Measurements from ENCODE around the gene EFS. TPM values are rescaled to one million over a fixed set of nuclear protein-coding genes. Genes with fewer than 3 reads are reported as not detected.
"Not testable (repeated sequence)": the region's sequence is repeated elsewhere in the genome, so short reads cannot be mapped to it uniquely, and the experiment has no call there.

The EFS gene
- total RNA-seq, 2 experiments from 2014 or later = not detected

DNA sequence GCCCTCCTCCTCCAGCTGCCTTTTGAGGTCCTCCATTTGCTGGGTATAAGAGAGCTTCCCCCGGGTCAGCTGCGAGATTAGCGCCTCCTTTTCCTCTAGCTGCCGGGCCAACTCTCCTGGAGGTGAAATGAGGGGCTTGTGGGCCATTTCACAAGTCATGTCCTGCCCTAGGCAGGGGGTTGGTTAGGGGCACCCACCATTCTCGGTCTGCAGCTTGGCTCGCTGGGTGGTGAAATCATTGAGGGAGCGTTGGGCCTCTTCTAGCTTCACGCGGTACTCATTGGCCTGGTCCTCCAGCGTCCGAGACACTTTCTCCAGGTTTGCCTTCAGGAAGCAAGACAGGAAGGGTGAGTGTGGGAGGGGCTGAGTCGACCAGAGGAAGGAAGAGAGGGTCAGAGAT is 24.4 kb upstream of the EFS start:
- H3K9me3 Mint-ChIP-seq (ENCODE audit: low read depth) = no peaks in the 10 kb centered on the region
- H3K27ac Mint-ChIP-seq = no peak overlapping the region
- DNase-seq (no peak), ATAC-seq (no peak)
- no peaks in the 10 kb centered on the region for H3K36me3 Mint-ChIP-seq
- CTCF ChIA-PET = no interaction called here
- no peaks in the 10 kb centered on the region for H3K4me1 Mint-ChIP-seq
- H3K4me3 Mint-ChIP-seq = no peak overlapping the region
- H3K27me3 Mint-ChIP-seq = peaks cover 10% of the 10 kb centered on the region

DNA sequence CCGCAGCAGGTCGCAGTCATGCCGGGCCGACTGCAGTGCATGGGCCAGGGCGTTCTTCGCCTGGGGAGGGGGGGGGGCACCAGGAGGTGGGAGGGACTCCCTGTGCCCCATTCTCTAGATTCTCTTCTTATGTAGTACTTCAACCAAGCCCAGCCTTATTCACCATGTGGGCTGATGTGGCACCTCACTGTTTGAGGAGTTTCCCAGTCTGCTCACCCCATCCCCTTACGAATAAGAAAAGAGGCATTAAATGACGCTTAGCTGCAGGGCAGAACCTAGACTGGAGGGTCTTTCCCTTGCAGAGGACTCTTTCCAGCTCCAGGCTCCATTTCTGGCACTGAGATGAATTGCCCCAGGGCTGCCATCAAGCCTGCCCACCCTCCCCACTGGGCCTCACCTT is 24.0 kb upstream of the EFS start:
- CTCF ChIA-PET = interaction anchor here (1.0 kb wide), 1 partner anchor 9 kb away, joined by 3 read pairs; no protein-coding TSS in a partner anchor
- ATAC-seq (no peak), DNase-seq (no peak)
- Mint-ChIP-seq H3K27me3 (peaks cover 10% of the 10 kb centered on the region), H3K36me3 (no peaks in the 10 kb centered on the region), H3K4me1 (no peaks in the 10 kb centered on the region), H3K9me3 (ENCODE audit: low read depth) (no peaks in the 10 kb centered on the region), H3K27ac (no peak overlapping the region), H3K4me3 (no peak overlapping the region)

- Mint-ChIP-seq H3K27me3 (peaks cover 5% of the 10 kb centered on the region), H3K4me3 (no peak overlapping the region), H3K4me1 (no peaks in the 10 kb centered on the region), H3K27ac (no peak overlapping the region), H3K36me3 (no peaks in the 10 kb centered on the region), H3K9me3 (ENCODE audit: low read depth) (no peaks in the 10 kb centered on the region)
- DNase-seq (no peak), ATAC-seq (no peak)
- CTCF ChIA-PET = interaction anchor here (1.0 kb wide), 1 partner anchor 8 kb away, joined by 3 read pairs; no protein-coding TSS in a partner anchor
These were observed 23.2 kb upstream of the EFS start for GRCh38 chr14:23387916-23388882.

- H3K36me3 Mint-ChIP-seq = no peaks in the 10 kb centered on the region
- ATAC-seq = no peak
- DNase-seq = no peak
- peaks cover 5% of the 10 kb centered on the region for H3K27me3 Mint-ChIP-seq
- H3K4me3 Mint-ChIP-seq = no peak overlapping the region
- H3K4me1 Mint-ChIP-seq = no peaks in the 10 kb centered on the region
- CTCF ChIA-PET = no interaction called here
- no peak overlapping the region for H3K27ac Mint-ChIP-seq
- H3K9me3 Mint-ChIP-seq (ENCODE audit: low read depth) = no peaks in the 10 kb centered on the region
These were observed 22.0 kb upstream of the EFS start for GRCh38 chr14:23386999-23387398.

DNA sequence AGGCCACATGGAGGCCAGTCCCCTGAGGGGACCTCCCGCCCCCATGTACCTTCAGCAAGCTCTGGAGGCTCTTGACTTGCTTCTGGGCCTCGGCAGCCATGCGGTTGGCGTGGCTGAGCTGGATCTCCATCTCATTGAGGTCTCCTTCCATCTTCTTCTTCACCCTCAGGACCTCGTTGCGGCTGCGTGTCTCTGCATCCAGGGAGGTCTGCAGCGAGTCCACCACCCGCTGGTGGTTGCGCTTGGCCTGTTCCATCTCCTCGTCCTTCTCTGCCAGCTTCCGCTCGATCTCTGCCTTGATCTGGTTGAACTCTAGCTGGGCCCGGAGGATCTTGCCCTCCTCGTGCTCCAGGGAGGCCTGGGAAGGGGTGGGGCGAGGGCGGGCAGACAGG is 21.3 kb upstream of the EFS start:
- H3K27ac Mint-ChIP-seq; DNase-seq; ATAC-seq; H3K4me1 Mint-ChIP-seq; H3K4me3 Mint-ChIP-seq; H3K9me3 Mint-ChIP-seq (ENCODE audit: low read depth); H3K36me3 Mint-ChIP-seq; H3K27me3 Mint-ChIP-seq; CTCF ChIA-PET: not testable (repeated sequence)

DNA sequence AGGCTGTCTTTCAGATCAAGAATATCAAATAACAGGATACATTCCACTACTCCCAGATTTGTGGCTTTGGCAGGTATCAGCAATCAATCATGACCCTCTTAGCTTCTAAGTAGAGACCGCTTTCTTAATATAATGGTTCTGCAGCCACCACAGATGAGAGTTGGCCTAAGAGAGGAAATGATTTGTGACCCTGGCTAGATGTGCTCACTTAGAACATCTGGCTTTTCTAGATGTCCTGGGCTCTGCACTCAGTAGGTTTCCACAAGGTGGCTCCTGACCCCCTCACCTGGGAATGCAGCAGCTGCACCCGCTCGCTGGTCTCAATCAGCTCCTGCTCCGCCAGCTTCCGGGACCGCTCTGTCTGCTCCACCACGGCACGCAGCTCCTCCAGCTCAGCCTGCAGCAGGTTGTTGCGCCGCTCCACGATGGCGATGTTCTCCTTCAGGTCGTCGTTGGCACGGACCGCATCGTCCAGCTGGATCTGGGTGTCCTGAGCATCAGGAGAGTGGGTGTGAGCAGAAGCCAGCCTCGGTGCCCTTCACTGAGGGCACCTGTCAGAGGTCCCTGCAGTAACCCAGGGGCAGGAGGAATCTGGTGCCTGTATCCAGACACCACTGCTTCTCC is 20.8 kb upstream of the EFS start:
- DNase-seq (no peak), ATAC-seq (no peak)
- Mint-ChIP-seq H3K27ac (no peak overlapping the region), H3K36me3 (no peaks in the 10 kb centered on the region), H3K4me3 (no peak overlapping the region), H3K27me3 (peaks cover 10% of the 10 kb centered on the region), H3K4me1 (no peaks in the 10 kb centered on the region), H3K9me3 (ENCODE audit: low read depth) (no peaks in the 10 kb centered on the region)
- CTCF ChIA-PET = interaction anchor here (0.6 kb wide), 1 partner anchor 59 kb away, joined by 3 read pairs; no protein-coding TSS in a partner anchor

DNA sequence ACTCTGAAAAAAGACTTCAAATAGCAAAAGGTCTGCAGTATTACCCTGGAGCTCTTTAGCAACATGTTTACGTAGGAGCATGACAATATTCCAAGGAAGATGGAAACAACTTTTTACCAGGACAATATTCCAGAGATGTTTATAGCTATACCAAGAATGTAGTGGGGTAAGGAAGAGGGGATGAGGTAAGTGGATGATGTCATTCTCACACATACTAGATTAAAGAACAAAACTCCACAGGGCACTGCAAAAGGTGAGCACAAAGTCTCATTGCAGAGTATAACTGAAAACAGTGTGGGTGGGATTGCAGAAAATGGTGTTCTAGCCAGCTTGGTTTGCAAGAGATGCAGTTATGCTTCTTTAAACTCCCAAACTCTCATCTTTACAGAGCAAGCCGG is 20.3 kb upstream of the EFS start:
- Mint-ChIP-seq H3K27me3 (peaks cover 7% of the 10 kb centered on the region), H3K4me1 (no peaks in the 10 kb centered on the region), H3K4me3 (no peak overlapping the region), H3K36me3 (no peaks in the 10 kb centered on the region), H3K27ac (no peak overlapping the region), H3K9me3 (ENCODE audit: low read depth) (no peaks in the 10 kb centered on the region)
- CTCF ChIA-PET = interaction anchor here (0.6 kb wide), 1 partner anchor 58 kb away, joined by 3 read pairs; no protein-coding TSS in a partner anchor
- ATAC-seq (no peak), DNase-seq (no peak)

DNA sequence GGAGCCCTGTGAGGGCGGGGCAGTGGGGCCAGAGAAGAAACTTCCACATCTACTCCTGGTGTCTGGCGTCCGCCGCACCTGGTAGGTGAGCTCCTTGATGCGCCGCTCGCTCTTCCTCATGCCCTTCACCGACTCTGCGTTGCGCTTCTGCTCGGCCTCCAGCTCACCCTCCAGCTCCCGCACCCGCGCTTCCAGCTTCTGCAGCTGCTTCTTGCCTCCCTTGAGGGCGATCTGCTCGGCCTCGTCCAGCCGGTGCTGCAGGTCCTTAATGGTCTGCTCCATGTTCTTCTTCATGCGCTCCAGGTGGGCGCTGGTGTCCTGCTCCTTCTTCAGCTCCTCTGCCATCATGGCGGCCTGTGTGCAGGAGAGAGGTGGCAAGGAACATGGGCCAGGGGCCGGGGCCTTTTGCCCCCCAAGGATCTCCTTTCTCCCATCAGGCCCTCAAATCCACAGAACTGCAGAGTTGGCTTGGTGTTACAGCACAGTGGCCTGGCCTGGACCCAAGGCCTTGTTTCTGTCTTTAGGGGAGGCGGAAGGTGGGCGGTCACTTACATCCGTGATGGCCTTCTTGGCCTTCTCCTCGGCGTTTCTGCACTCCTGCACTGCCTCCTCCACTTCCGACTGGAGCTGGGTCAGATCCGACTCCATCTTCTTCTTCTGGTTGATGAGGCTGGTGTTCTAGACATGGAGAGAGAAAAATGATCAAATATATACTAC is 19.6 kb upstream of the EFS start:
- CTCF ChIA-PET = interaction anchor here (0.6 kb wide), 1 partner anchor 58 kb away, joined by 3 read pairs; no protein-coding TSS in a partner anchor
- no peaks in the 10 kb centered on the region for H3K36me3 Mint-ChIP-seq
- DNase-seq (no peak), ATAC-seq (no peak)
- peaks cover 2% of the 10 kb centered on the region for H3K4me1 Mint-ChIP-seq
- H3K27me3 Mint-ChIP-seq = peaks cover 7% of the 10 kb centered on the region
- H3K27ac Mint-ChIP-seq = no peak overlapping the region
- H3K9me3 Mint-ChIP-seq (ENCODE audit: low read depth) = no peaks in the 10 kb centered on the region
- H3K4me3 Mint-ChIP-seq = no peak overlapping the region

DNA sequence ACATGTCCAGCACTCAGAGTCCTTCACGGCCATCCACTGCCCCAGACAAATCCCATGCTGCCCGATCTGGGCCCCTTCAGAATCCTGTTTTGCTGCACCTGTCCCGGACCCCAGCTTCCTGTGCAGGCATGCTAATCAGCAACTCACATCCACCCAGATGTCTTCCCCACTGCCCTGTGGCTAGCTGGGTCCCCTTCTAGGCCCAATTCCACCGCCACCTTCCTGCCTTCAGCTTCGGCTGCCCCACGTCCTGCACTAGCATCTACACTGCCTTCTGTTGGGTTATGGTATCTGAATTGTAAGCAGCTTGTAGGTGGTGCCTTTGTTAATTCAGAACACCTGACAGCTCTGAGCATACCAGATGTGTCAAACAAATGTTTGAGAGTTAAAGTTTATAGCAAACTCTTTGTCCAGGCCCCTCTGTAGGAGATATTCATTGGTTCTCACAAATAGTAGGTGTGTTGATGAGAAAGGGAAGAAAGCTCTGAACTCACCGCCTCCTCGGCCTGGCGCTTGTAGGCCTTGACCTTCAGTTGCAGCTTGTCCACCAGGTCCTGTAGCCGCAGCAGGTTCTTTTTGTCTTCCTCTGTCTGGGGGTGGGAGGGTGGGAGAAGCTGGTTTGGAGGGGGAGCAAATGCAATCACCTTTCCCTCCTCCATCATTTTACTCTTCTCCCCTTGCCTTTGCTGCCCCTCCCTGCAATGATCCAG is 17.9 kb upstream of the EFS start:
- Mint-ChIP-seq H3K27ac (no peak overlapping the region), H3K36me3 (no peaks in the 10 kb centered on the region), H3K27me3 (peaks cover 7% of the 10 kb centered on the region), H3K4me1 (peaks cover 5% of the 10 kb centered on the region), H3K9me3 (ENCODE audit: low read depth) (no peaks in the 10 kb centered on the region), H3K4me3 (no peak overlapping the region)
- CTCF ChIA-PET = interaction anchor here (1.3 kb wide), 2 partner anchors 56 to 76 kb away, joined by 3 to 4 read pairs; no protein-coding TSS in a partner anchor
- ATAC-seq (no peak), DNase-seq (no peak)

- no peak for DNase-seq
- Mint-ChIP-seq H3K9me3 (ENCODE audit: low read depth) (no peaks in the 10 kb centered on the region), H3K36me3 (no peaks in the 10 kb centered on the region), H3K27ac (no peak overlapping the region), H3K4me3 (no peak overlapping the region), H3K4me1 (peaks cover 8% of the 10 kb centered on the region), H3K27me3 (peaks cover 7% of the 10 kb centered on the region)
- CTCF ChIA-PET = interaction anchor here (1.2 to 3.9 kb wide), 5 partner anchors 11 to 261 kb away, joined by 3 to 24 read pairs (median 3); no protein-coding TSS in a partner anchor
- no peak for ATAC-seq
These were observed 17.3 kb upstream of the EFS start for GRCh38 chr14:23382276-23382675.

- no peaks in the 10 kb centered on the region for H3K36me3 Mint-ChIP-seq
These were observed 16.9 kb upstream of the EFS start for GRCh38 chr14:23381871-23382270.

DNA sequence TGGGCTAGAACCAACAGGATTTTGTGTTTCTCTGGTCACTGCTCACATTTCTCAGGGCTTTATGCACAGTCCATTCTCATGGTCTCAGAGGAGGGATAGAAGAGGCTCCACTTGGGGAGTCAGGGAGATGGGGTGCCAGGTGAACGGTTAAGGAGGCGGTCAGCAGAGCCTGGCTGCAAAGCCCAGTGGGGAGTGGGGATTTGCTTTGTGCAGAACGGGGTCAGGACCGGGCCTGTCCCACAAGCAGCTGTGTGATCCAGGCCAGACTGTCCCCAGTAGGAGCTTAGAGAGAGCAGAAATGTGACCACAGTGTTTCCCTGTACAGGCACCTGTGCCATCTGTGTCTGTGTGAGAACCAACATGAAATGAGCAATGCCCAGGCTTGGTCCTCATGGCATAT is 16.0 kb upstream of the EFS start:
- DNase-seq (no peak), ATAC-seq (no peak)
- Mint-ChIP-seq H3K4me1 (peaks cover 8% of the 10 kb centered on the region), H3K9me3 (ENCODE audit: low read depth) (no peaks in the 10 kb centered on the region), H3K4me3 (no peak overlapping the region), H3K27me3 (peaks cover 7% of the 10 kb centered on the region), H3K27ac (no peak overlapping the region), H3K36me3 (no peaks in the 10 kb centered on the region)
- CTCF ChIA-PET = interaction anchor here (1.0 to 3.9 kb wide), 21 partner anchors 7 to 312 kb away, joined by 3 to 37 read pairs (median 5); partner anchors contain the start of genes PABPN1 and SLC22A17

More at GRCh38 chr14:23381871-23382270, 16.9 kb upstream of the EFS start:
- Mint-ChIP-seq H3K4me3 (no peak overlapping the region), H3K4me1 (peaks cover 8% of the 10 kb centered on the region), H3K9me3 (ENCODE audit: low read depth) (no peaks in the 10 kb centered on the region), H3K27ac (no peak overlapping the region), H3K27me3 (peaks cover 7% of the 10 kb centered on the region)
- no peak for ATAC-seq
- CTCF ChIA-PET = interaction anchor here (1.2 to 3.9 kb wide), 5 partner anchors 12 to 261 kb away, joined by 3 to 24 read pairs (median 3); no protein-coding TSS in a partner anchor
- no peak for DNase-seq
